HL-60/S4 (cell line): ENCODE measurements around the gene MTA1.

Experiments
- in situ Hi-C: fragments of 300-500 bp; cut with MboI; formaldehyde crosslinking; loops from 2 replicates; pipeline ENCODE4 v1.14.3; 2022; ENCODE audit warnings: low sequenced_read_pairs

The MTA1 gene

GRCh38 chr14:105458571-105458970 is 38.9 kb downstream of the MTA1 start:
- in situ Hi-C loops: no loop called here

DNA sequence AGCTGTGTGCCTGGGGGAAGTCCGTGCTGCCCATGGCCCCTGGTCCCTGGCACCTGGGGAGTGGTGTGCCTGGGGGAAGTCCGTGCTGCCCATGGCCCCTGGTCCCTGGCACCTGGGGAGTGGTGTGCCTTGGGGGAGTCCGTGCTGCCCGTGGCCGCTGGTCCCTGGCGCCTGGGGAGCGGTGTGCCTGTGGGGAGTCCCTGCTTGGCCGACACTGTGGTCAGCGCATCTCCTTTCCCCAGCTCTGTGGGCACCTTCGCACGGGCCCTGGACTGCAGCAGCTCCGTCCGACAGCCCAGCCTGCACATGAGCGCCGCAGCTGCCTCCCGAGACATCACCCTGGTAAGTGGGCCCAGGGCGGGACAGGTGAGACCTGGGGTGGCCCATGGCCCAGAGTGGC is 40.5 kb downstream of the MTA1 start:
- in situ Hi-C loops: no loop called here

- in situ Hi-C loops: no loop called here
These were observed 41.0 kb downstream of the MTA1 start for GRCh38 chr14:105460616-105461015.

GRCh38 chr14:105461903-105462302 is 42.3 kb downstream of the MTA1 start:
- in situ Hi-C loops: no loop called here

DNA sequence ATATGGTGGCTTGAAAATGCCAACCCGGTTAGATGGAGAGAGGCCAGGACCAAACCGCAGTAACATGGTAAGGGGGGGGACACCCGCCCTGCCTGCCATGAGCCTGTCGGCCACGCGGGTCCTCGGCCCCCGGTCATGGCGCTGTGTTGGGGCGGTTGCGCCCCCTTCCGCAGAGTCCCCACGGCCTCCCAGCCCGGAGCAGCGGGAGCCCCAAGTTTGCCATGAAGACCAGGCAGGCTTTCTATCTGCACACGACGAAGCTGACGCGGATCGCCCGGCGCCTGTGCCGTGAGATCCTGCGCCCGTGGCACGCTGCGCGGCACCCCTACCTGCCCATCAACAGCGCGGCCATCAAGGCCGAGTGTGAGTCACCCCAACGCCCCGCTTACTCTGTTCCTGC is 44.9 kb downstream of the MTA1 start:
- in situ Hi-C loops: no loop called here

- in situ Hi-C loops: no loop called here
These were observed 45.8 kb downstream of the MTA1 start for GRCh38 chr14:105465209-105466031.

- in situ Hi-C loops: no loop called here
These were observed 47.1 kb downstream of the MTA1 start for GRCh38 chr14:105466531-105467248.

DNA sequence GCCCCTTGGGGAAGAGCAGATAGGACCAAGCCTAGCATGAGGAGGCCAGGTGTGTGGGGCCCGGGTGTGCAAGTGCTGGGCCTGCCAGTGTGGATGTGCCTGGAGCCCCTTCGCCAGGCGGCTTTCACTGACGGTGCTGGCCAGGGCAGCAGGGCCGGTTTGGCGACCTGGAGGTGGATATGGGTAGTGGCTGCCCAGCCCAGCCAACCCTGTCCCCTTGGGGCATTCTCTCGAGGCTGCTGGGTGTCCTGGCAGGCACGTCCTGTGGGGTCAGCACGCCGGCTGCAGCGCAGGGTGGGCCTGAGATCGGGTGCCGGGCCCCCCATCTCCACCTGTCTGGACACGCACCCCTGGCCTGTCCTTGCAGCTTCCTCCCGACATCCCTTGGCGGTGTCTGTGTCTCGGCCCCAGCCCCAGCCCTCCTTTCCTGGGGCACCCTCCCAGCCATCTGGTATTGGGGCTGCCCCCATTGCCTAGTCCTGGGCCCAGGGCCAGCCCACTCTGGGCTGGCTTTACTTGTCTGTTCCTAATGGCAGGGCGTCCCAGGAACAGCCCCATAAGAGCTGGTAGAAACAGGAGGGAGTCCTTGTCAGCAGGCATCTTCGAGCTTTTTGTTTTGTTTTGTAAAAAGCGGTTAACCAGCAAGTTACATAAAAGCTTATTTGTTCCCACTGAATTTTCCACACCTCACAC is 47.8 kb downstream of the MTA1 start:
- in situ Hi-C loops: no loop called here

DNA sequence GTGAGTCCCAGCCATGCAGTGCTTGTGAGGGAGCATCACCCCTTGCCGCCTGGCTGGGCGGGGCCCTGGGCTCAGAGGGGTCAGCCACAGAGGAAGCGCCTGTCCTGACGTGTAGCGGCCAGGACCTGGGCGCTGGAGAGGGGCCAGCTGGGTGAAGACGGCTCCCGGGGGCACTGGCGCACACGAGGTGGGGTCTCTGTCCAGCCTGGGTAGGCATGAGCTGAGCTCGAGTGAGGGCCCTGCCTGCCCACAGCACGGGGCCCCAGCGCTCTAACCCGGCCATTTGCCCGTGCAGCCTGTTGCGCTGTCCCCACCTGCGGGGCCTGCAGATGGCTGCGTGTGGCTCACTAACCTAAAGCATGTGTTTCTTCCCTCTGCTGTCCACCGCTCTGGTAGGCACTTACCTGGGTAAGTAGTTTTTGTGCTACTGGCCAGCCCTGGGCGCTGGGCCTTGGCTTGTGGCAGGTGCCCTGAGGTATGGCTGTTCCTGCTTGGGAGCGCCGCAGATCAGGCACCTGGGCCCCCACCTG is 48.4 kb downstream of the MTA1 start:
- in situ Hi-C loops: no loop called here

DNA sequence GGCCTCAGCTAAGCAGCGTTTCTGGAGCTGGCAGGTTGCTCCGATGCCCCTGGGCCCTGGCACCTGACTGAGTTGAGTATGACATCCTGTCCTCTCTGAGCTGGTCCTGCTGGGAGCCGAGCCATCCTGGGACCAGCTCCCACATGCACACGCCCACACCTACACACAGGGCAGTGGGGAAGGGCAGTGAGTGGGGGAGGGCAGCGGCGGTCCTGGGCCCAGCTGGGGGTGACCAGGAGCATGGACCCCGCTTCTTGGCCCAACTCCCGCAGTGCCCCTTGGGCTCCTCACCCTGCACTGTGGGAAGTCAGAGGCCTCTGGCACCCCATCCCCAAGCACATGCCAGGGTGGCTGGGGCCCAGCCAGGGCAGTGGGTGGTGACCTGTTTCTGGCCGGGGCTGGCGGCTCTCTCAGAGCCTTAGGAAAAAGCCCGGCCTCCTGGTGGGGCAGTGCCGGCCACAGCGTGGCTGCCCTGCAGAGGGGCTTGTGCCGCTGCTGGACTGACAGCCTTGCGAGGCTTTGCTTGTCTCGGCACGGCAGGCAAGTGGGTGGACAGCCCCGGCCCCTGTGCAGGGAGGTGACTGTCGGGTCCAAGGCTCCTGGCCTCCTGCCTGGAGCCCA is 49.1 kb downstream of the MTA1 start:
- in situ Hi-C loops: no loop called here

- in situ Hi-C loops: no loop called here
These were observed 50.1 kb downstream of the MTA1 start for GRCh38 chr14:105469456-105470349.

DNA sequence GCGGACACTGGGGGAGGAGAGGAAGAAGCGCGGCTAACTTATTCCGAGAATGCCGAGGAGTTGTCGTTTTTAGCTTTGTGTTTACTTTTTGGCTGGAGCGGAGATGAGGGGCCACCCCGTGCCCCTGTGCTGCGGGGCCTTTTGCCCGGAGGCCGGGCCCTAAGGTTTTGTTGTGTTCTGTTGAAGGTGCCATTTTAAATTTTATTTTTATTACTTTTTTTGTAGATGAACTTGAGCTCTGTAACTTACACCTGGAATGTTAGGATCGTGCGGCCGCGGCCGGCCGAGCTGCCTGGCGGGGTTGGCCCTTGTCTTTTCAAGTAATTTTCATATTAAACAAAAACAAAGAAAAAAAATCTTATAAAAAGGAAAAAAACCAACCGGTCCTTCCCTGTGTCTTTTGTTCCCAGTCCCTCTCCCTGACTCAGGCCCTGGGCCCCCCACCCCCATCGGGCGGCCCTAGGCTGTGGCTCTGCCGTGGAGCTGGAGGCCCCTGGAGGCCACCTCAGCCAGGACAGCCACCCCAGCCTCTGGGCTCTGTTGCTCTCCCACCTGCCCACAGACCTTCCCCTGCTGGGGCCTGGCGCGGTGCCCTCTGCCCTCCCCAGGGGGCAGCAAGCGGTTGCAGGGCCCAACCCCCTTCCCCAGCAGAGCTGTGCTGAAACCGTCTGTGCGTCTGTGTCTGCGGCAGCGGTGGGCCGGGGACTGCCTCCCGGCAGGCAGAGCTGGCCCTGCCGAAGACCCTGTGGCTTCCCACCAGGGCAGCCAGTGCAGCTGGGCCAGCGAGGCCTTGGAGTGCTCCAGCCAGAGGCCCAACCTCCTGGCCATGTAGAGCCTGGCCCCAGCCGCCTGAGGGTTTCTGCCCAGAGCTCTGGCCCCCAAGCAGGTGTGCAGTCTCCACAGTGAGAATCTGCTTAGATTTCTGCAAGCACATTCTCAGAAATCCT is 51.0 kb downstream of the MTA1 start:
- in situ Hi-C loops: no loop called here

- in situ Hi-C loops: no loop called here
These were observed 51.7 kb downstream of the MTA1 start for GRCh38 chr14:105471297-105471821.

DNA sequence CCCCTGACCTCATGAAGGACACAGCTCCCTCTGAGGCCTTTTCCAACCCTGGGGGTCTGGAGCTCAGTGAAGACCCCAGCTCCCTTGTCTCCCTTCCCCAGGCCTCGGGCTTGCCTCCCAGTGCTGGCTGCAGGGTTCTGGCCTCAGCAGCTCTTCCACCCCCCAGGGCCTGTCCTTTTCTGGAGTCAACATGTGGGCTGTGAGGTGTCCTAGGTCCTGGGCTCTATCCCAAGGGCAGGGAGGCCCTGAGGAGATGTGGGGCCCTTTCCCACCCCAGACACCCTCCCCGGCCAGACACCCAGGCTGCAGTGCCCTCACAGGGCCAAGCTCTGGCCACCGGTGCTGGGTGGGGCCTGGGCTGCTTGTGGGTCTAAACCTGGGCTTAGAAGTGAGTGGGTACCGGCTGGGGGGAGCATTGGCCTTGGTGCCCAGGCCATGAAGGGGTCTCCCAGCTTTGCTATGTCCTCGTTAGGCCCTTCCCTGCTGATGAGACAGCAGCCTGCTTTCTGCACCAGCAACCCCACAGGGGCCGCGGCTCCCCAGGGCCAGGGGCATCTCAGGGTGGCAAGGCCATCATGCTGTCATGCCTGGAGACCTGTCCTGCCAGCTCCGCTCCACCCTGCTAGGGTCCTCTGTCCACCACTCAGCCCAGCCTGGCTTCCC is 52.3 kb downstream of the MTA1 start:
- in situ Hi-C loops: no loop called here

GRCh38 chr14:105472486-105472991 is 52.9 kb downstream of the MTA1 start:
- in situ Hi-C loops: no loop called here

- in situ Hi-C loops: no loop called here
These were observed 53.5 kb downstream of the MTA1 start for GRCh38 chr14:105473033-105473676.

GRCh38 chr14:105473677-105474482 is 54.3 kb downstream of the MTA1 start:
- in situ Hi-C loops: no loop called here
